GM20431 (cell line): Measurements from ENCODE around the gene PTX4.
"Not testable (repeated sequence)": the region's sequence is repeated elsewhere in the genome, so short reads cannot be mapped to it uniquely, and the experiment has no call there.

ENCODE experiments used
- in situ Hi-C: fragments of 300-500 bp; cut with MseI, MboI; formaldehyde crosslinking; loops from one replicate; pipeline ENCODE4 v1.15.0; 2020; ENCODE audit warnings: low sequenced_read_pairs; ENCODE audit not compliant: unreplicated experiment

The PTX4 gene

GRCh38 chr16:1486551-1487390, 2.0 kb downstream of the PTX4 start:
- in situ Hi-C loops: no loop called here

GRCh38 chr16:1485847-1486496, 2.8 kb downstream of the PTX4 start:
- in situ Hi-C loops: no loop called here

- in situ Hi-C loops: no loop called here
These were observed 6.6 kb downstream of the PTX4 start for GRCh38 chr16:1481906-1482835.

GRCh38 chr16:1478937-1479336, 9.8 kb downstream of the PTX4 start:
- in situ Hi-C loops: not testable (repeated sequence)

- in situ Hi-C loops: no loop called here
These were observed 11.7 kb downstream of the PTX4 start for GRCh38 chr16:1477033-1477432.

- in situ Hi-C loops: no loop called here
These were observed 13.1 kb downstream of the PTX4 start for GRCh38 chr16:1475552-1476114.

GRCh38 chr16:1474796-1475551, 13.8 kb downstream of the PTX4 start, which contains the start of gene CLCN7:
Gene CLCN7, minus strand, starts transcription at chr16:1475028. Its CDS starts 54 bp downstream, at chr16:1474974.
- in situ Hi-C loops: no loop called here

GRCh38 chr16:1474082-1474795, 14.5 kb downstream of the PTX4 start:
- in situ Hi-C loops: no loop called here

GRCh38 chr16:1472974-1473373, 15.8 kb downstream of the PTX4 start:
- in situ Hi-C loops: no loop called here

GRCh38 chr16:1471569-1472194, 17.1 kb downstream of the PTX4 start:
- in situ Hi-C loops: no loop called here

GRCh38 chr16:1470481-1471251, 18.1 kb downstream of the PTX4 start:
- in situ Hi-C loops: no loop called here

GRCh38 chr16:1469693-1470201, 19.0 kb downstream of the PTX4 start:
- in situ Hi-C loops: no loop called here

GRCh38 chr16:1469141-1469540, 19.6 kb downstream of the PTX4 start:
- in situ Hi-C loops: not testable (repeated sequence)

GRCh38 chr16:1468426-1468810, 20.3 kb downstream of the PTX4 start:
- in situ Hi-C loops: no loop called here

- in situ Hi-C loops: no loop called here
These were observed 21.7 kb downstream of the PTX4 start for GRCh38 chr16:1466968-1467521.

GRCh38 chr16:1466054-1466453, 22.7 kb downstream of the PTX4 start:
- in situ Hi-C loops: no loop called here

- in situ Hi-C loops: no loop called here
These were observed 23.2 kb downstream of the PTX4 start for GRCh38 chr16:1465567-1465915.
